Measurements from ENCODE around the gene COP1.
A peak's percentile ranks its signal among the peaks of the same experiment; 100 is the strongest.
"Not testable (repeated sequence)": the region's sequence is repeated elsewhere in the genome, so short reads cannot be mapped to it uniquely, and the experiment has no call there.

COP1 gene

GRCh38 chr1:176029609-176030008 is 177.5 kb downstream of the COP1 start:
- no peak for DNase-seq

GRCh38 chr1:176029155-176029554 is 177.9 kb downstream of the COP1 start:
- no peak for DNase-seq

GRCh38 chr1:176027934-176028333 is 179.2 kb downstream of the COP1 start:
- DNase-seq: peak; percentile 21

- DNase-seq: no peak
Measured at GRCh38 chr1:176022574-176022973, 184.5 kb downstream of the COP1 start.

GRCh38 chr1:176017722-176018121 is 189.4 kb downstream of the COP1 start:
- no peak for DNase-seq

GRCh38 chr1:176009951-176010350 is 197.1 kb downstream of the COP1 start:
- DNase-seq: no peak

GRCh38 chr1:176007756-176008389 is 199.2 kb downstream of the COP1 start:
- DNase-seq: not testable (repeated sequence)

GRCh38 chr1:175994660-175995059 is 212.4 kb downstream of the COP1 start:
- DNase-seq: not testable (repeated sequence)

- not testable (repeated sequence) for DNase-seq
Measured at GRCh38 chr1:175992825-175993224, 214.3 kb downstream of the COP1 start.

GRCh38 chr1:175992202-175992601 is 214.9 kb downstream of the COP1 start:
- not testable (repeated sequence) for DNase-seq

GRCh38 chr1:175984813-175985212 is 222.3 kb downstream of the COP1 start:
- DNase-seq: no peak

- no peak for DNase-seq
Measured at GRCh38 chr1:175984057-175984812, 222.9 kb downstream of the COP1 start.

- not testable (repeated sequence) for DNase-seq
Measured at GRCh38 chr1:175983363-175983762, 223.7 kb downstream of the COP1 start.

GRCh38 chr1:175981128-175981527 is 226.0 kb downstream of the COP1 start:
- DNase-seq: no peak

- DNase-seq: no peak
Measured at GRCh38 chr1:175978926-175979325, 228.2 kb downstream of the COP1 start.

- no peak for DNase-seq
Measured at GRCh38 chr1:175978476-175978875, 228.6 kb downstream of the COP1 start.

GRCh38 chr1:175976865-175977642 is 230.0 kb downstream of the COP1 start:
- DNase-seq: no peak

- DNase-seq: no peak
Measured at GRCh38 chr1:175969231-175969630, 237.9 kb downstream of the COP1 start.

- DNase-seq: no peak
Measured at GRCh38 chr1:175968486-175969172, 238.5 kb downstream of the COP1 start.

- DNase-seq: no peak
Measured at GRCh38 chr1:175963740-175964139, 243.3 kb downstream of the COP1 start.

GRCh38 chr1:175960169-175960568 is 246.9 kb downstream of the COP1 start:
- no peak for DNase-seq

- no peak for DNase-seq
Measured at GRCh38 chr1:175951627-175952026, 255.5 kb downstream of the COP1 start.

- DNase-seq: no peak
Measured at GRCh38 chr1:175947771-175948170, 259.3 kb downstream of the COP1 start.

Measured in NCI-H82 (cell line).